H1 (cell line): ENCODE data around the gene TRIM56.

Source experiments
- FOSL1 ChIP-seq: IDR thresholded peaks from 2 replicates; pipeline ENCODE4 v1.6.1; 2011; ENCODE audit warnings: mild to moderate bottlenecking, low read depth, low read length, moderate library complexity; ENCODE audit not compliant: insufficient read depth
- MAFK ChIP-seq: IDR thresholded peaks from 2 replicates; pipeline ENCODE4 v1.6.1; 2012; ENCODE audit warnings: low read depth, mild to moderate bottlenecking, improper control_type of control experiment, low read length
- POLR2A ChIP-seq, 2 experiments: IDR thresholded peaks; 1 replicate in 1 of 2; 2 replicates in 1 of 2; pipeline ENCODE4 v1.6.1; 2011; ENCODE audit warnings: low read depth in 2 of 2, low read length in 2 of 2, mild to moderate bottlenecking in 2 of 2; ENCODE audit errors: control extremely low read depth in 1 of 2
- SIN3A ChIP-seq, 2 experiments: IDR thresholded peaks in 1 of 2; conservative IDR thresholded peaks in 1 of 2; 2 replicates each; pipeline ENCODE4 v1.6.1; 2011 to 2012; ENCODE audit warnings: low read length in 2 of 2, improper control_type of control experiment in 1 of 2, low read depth in 1 of 2, mild to moderate bottlenecking in 1 of 2
- SP1 ChIP-seq: IDR thresholded peaks from 2 replicates; pipeline ENCODE4 v1.6.1; 2011; ENCODE audit warnings: low read depth, low read length
- TF ChIP-seq, protein P1 (sequence below), 3 experiments: IDR thresholded peaks; 1 replicate in 2 of 3; 2 replicates in 1 of 3; pipeline versions ENCODE4 v1.5.1 to v1.6.1; 2011; ENCODE audit warnings: low read length in 3 of 3, mild to moderate bottlenecking in 3 of 3, inconsistent platforms in 2 of 3, low read depth in 1 of 3, moderate library complexity in 1 of 3; ENCODE audit not compliant: insufficient read depth in 1 of 3; ENCODE audit errors: control extremely low read depth in 1 of 3

GRCh38 chr7:101093906-101094305 is 8.6 kb downstream of the TRIM56 start:
- TF ChIP-seq, protein P1, sequence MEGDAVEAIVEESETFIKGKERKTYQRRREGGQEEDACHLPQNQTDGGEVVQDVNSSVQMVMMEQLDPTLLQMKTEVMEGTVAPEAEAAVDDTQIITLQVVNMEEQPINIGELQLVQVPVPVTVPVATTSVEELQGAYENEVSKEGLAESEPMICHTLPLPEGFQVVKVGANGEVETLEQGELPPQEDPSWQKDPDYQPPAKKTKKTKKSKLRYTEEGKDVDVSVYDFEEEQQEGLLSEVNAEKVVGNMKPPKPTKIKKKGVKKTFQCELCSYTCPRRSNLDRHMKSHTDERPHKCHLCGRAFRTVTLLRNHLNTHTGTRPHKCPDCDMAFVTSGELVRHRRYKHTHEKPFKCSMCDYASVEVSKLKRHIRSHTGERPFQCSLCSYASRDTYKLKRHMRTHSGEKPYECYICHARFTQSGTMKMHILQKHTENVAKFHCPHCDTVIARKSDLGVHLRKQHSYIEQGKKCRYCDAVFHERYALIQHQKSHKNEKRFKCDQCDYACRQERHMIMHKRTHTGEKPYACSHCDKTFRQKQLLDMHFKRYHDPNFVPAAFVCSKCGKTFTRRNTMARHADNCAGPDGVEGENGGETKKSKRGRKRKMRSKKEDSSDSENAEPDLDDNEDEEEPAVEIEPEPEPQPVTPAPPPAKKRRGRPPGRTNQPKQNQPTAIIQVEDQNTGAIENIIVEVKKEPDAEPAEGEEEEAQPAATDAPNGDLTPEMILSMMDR (IDR thresholded peaks at IDR 0.05; ENCODE audit: control extremely low read depth in 1 of 3, insufficient read depth in 1 of 3, low read depth in 1 of 3, low read length in 3 of 3): no peak
- TF ChIP-seq SP1 (no peak), MAFK (no peak), POLR2A (IDR thresholded peaks at IDR 0.05; ENCODE audit: control extremely low read depth in 1 of 2, low read depth in 2 of 2, low read length in 2 of 2) (no peak), FOSL1 (no peak), SIN3A (conservative IDR thresholded peaks at IDR 0.05 in 1 of 2, IDR thresholded peaks at IDR 0.05 in 1 of 2; ENCODE audit: low read depth in 1 of 2, low read length in 2 of 2) (no peak)
